COLO668 (cell line): Measurements from ENCODE around the gene PFN3.

ENCODE experiments used
- DNase-seq: peaks from one replicate; lab custom pipeline; 2025; ENCODE audit not compliant: unreplicated experiment; lab: John Stamatoyannopoulos, UW

The PFN3 gene

GRCh38 chr5:177396807-177397206, 3.7 kb downstream of the PFN3 start:
- no peak for DNase-seq

- no peak for DNase-seq
These were observed 4.4 kb downstream of the PFN3 start for GRCh38 chr5:177396078-177396477.

- peak; percentile 36 for DNase-seq
These were observed 6.5 kb downstream of the PFN3 start for GRCh38 chr5:177393990-177394389.

GRCh38 chr5:177393206-177393765, 7.2 kb downstream of the PFN3 start:
- no peak for DNase-seq

GRCh38 chr5:177392765-177393164, 7.7 kb downstream of the PFN3 start:
- no peak for DNase-seq

- DNase-seq = peak; percentile 71
These were observed 9.8 kb downstream of the PFN3 start for GRCh38 chr5:177390363-177391300.

GRCh38 chr5:177389241-177390169, 11.0 kb downstream of the PFN3 start:
- DNase-seq = no peak

- no peak for DNase-seq
These were observed 11.9 kb downstream of the PFN3 start for GRCh38 chr5:177388521-177389052.

GRCh38 chr5:177387405-177387804, 13.1 kb downstream of the PFN3 start:
- DNase-seq = peak; percentile 25

GRCh38 chr5:177386542-177386941, 13.9 kb downstream of the PFN3 start:
- DNase-seq = no peak

- no peak for DNase-seq
These were observed 14.7 kb downstream of the PFN3 start for GRCh38 chr5:177385720-177386119.

- DNase-seq = no peak
These were observed 16.3 kb downstream of the PFN3 start, which contains the start of gene SLC34A1 for GRCh38 chr5:177384134-177384533. Gene SLC34A1 (plus strand): TSS chr5:177384434. CDS start chr5:177385742, 1,308 bp downstream.

- no peak for DNase-seq
These were observed 17.3 kb downstream of the PFN3 start for GRCh38 chr5:177383181-177383580.

GRCh38 chr5:177382423-177383029, 17.9 kb downstream of the PFN3 start:
- no peak for DNase-seq

- DNase-seq = no peak
These were observed 19.7 kb downstream of the PFN3 start for GRCh38 chr5:177380805-177381126.

GRCh38 chr5:177378884-177379883, 21.3 kb downstream of the PFN3 start:
- peak; percentile 17 for DNase-seq

GRCh38 chr5:177377851-177378776, 22.3 kb downstream of the PFN3 start:
- no peak for DNase-seq

- DNase-seq = no peak
These were observed 24.4 kb downstream of the PFN3 start for GRCh38 chr5:177376107-177376506.
